ENCODE results near the gene CPEB1. TPM values are rescaled to one million over a fixed set of nuclear protein-coding genes. Genes with fewer than 3 reads are reported as not detected.
"Not testable (repeated sequence)": the region's sequence is repeated elsewhere in the genome, so short reads cannot be mapped to it uniquely, and the experiment has no call there.

The CPEB1 gene
- polyA plus RNA-seq, 4 donors: 0.27 to 2.8 (median 0.50) TPM; not detected in 1

DNA sequence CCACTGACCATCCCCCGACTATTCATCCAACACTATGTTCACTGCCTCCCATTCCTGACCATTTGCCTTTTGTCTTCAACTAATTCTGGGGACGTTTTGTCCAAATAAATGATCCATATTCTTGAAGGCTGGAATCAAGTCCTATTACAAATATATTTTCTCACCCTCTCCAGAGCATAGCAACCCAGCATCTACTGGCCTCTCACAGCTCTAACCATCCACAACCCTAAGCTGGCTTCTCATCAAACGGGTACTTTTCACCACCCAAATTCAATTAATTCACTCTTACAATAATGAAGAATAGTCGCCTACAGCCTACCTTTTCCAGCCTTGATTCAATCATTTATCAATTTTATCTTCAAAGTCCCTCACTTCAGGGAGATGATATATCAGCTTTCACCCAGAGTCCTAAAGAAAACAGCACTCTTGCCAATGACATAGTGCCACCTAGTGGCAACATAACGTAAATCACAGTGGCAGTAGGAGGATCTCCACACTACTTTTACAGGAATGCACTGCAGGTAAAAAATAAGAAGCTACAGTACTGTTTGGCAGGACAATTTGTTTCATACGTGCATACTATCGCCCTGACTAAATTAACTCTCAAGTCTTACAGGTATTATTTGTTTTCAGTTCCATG is 144.3 kb downstream of the CPEB1 start:
- not testable (repeated sequence) for DNase-seq; FAIRE-seq; H3K36me3 ChIP-seq (ENCODE audit: control insufficient read depth in 3 of 3, insufficient read depth in 2 of 3, low read depth in 1 of 3, low read length in 3 of 3); H3K27ac ChIP-seq (ENCODE audit: low read depth in 1 of 3, low read length in 2 of 3); H3K4me1 ChIP-seq (ENCODE audit: control insufficient read depth in 3 of 3, insufficient read depth in 2 of 3, low read depth in 1 of 3, low read length in 2 of 3); H3K9me3 ChIP-seq (ENCODE audit: control insufficient read depth in 2 of 2, insufficient read depth in 1 of 2, low read depth in 1 of 2, low read length in 1 of 2); H3K4me3 ChIP-seq (ENCODE audit: low read depth in 1 of 3, low read length in 3 of 3); H3K27me3 ChIP-seq (ENCODE audit: control insufficient read depth in 3 of 3, insufficient read depth in 3 of 3, low read length in 3 of 3)
- WGBS, 3 donors: 32 to 49% (median 33%) methylated on average over 2 to 3 of the region's 7 CpGs

DNA sequence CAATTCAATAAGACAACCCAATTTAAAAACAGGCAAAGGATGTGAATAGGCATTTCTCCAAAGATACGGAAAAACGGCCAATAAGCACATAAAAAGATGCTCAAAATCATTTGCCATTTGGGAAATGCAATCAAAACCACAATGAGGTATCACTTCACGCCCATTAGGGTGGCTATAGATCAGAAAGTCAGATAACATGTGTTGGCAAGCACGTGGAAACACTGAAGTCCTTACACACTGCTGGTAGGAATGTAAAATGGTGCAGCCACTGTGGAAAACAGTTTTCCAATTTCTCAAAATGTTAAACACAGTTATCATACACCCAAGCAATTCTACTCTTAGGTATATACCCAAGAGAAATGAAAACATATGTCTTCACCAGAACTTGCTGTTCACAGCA is 146.4 kb downstream of the CPEB1 start:
- WGBS, 3 donors: 57 to 64% (median 57%) methylated on average over 4 of the region's 4 CpGs
- H3K27ac ChIP-seq (ENCODE audit: low read depth in 1 of 3, low read length in 2 of 3); H3K9me3 ChIP-seq (ENCODE audit: control insufficient read depth in 2 of 2, insufficient read depth in 1 of 2, low read depth in 1 of 2, low read length in 1 of 2); H3K4me1 ChIP-seq (ENCODE audit: control insufficient read depth in 3 of 3, insufficient read depth in 2 of 3, low read depth in 1 of 3, low read length in 2 of 3); FAIRE-seq; H3K27me3 ChIP-seq (ENCODE audit: control insufficient read depth in 3 of 3, insufficient read depth in 3 of 3, low read length in 3 of 3); DNase-seq; H3K36me3 ChIP-seq (ENCODE audit: control insufficient read depth in 3 of 3, insufficient read depth in 2 of 3, low read depth in 1 of 3, low read length in 3 of 3); H3K4me3 ChIP-seq (ENCODE audit: low read depth in 1 of 3, low read length in 3 of 3): not testable (repeated sequence)

GRCh38 chr15:82497978-82498377 is 149.2 kb downstream of the CPEB1 start:
- not testable (repeated sequence) for DNase-seq; H3K27ac ChIP-seq (ENCODE audit: low read depth in 1 of 3, low read length in 2 of 3); FAIRE-seq; H3K9me3 ChIP-seq (ENCODE audit: control insufficient read depth in 2 of 2, insufficient read depth in 1 of 2, low read depth in 1 of 2, low read length in 1 of 2); H3K27me3 ChIP-seq (ENCODE audit: control insufficient read depth in 3 of 3, insufficient read depth in 3 of 3, low read length in 3 of 3); H3K4me1 ChIP-seq (ENCODE audit: control insufficient read depth in 3 of 3, insufficient read depth in 2 of 3, low read depth in 1 of 3, low read length in 2 of 3); H3K4me3 ChIP-seq (ENCODE audit: low read depth in 1 of 3, low read length in 3 of 3); H3K36me3 ChIP-seq (ENCODE audit: control insufficient read depth in 3 of 3, insufficient read depth in 2 of 3, low read depth in 1 of 3, low read length in 3 of 3)

Other genes starting within 250 kb of the CPEB1 start
- 1 to 10 TPM; 2.2 to 8.1 (median 3.6) TPM for gene GOLGA6L9, start 217.5 kb downstream of the CPEB1 start, polyA plus RNA-seq
- gene RPS17, start 106.9 kb downstream of the CPEB1 start, polyA plus RNA-seq: 1,000 to 10,000 TPM; 1,800 to 5,833 (median 3,556) TPM
- 1 to 10 TPM in 2 of 4 donors, not detected in 2; 2.8 to 6.8 TPM for gene AP3B2, start 62.5 kb upstream of the CPEB1 start, polyA plus RNA-seq
- under 1 TPM in 2 of 4 donors, not detected in 2; 0.18 to 0.45 TPM for gene FSD2, start 158.7 kb upstream of the CPEB1 start, polyA plus RNA-seq
- 10 to 100 TPM in 1 of 4 donors, 1 to 10 TPM in 3; 4.5 to 12.5 (median 6.2) TPM for gene WHAMM, start 162.3 kb upstream of the CPEB1 start, polyA plus RNA-seq